HG02938 (cell line): ENCODE measurements around the gene ZNF621.
"Not testable (repeated sequence)": the region's sequence is repeated elsewhere in the genome, so short reads cannot be mapped to it uniquely, and the experiment has no call there.

Experiments used
- ATAC-seq: cut with Tn5 transposase; IDR thresholded peaks from one replicate; pipeline ENCODE4 v1.9.1; 2021; ENCODE audit warnings: mild to moderate bottlenecking, moderate library complexity; ENCODE audit not compliant: unreplicated experiment

ZNF621 gene

GRCh38 chr3:40532252-40532651, 7.5 kb downstream of the ZNF621 start:
- ATAC-seq: no peak

GRCh38 chr3:40534283-40534682, 9.5 kb downstream of the ZNF621 start:
- no peak for ATAC-seq

DNA sequence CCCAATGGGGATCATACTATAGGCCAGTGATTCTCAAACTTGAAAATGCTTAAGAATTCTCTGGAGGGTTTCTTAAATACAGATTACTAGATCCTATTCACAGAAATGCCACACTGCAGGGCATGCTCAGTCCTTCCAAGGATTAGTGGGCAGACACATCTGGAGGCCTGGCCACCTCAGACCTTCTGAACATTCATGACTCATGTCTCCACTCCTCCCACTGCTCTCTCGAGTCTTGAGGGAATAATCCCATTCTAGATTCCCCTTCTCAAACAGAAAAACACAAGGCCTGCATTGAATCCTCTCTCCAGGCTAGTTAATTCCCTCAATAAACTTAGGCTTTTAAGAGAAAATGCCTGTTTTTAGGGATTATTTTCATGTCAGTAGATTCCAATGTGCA, 22.1 kb downstream of the ZNF621 start:
- ATAC-seq: no peak

- ATAC-seq: no peak
Measured at GRCh38 chr3:40550167-40550566, 25.4 kb downstream of the ZNF621 start.

DNA sequence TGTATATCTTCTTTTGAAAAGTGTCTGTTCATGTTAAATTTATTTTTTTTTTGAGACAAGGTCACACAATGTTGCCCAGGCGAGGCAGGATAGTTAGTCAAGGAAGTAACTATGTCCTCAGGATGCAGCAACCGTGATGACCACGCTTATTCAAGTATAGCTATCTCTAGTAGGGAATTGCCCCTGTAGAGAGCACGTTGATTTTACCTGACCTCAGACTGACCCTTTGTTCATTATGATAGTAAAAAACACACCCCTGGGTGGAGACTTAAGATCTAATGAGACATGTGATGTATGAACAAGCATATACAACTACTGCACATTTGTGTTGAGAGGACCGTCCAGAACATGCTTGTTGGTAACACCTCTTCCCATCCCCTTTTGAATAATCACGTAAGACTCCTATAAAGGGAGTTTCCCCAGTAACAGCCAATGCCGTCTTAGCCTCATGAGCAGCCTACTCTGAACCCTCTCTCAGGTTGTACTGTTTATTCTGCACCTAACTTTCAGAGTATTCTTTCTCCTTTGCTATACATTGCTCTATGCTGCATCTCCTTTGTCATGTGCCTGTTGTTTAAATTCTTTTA, 32.9 kb downstream of the ZNF621 start:
- no peak for ATAC-seq

DNA sequence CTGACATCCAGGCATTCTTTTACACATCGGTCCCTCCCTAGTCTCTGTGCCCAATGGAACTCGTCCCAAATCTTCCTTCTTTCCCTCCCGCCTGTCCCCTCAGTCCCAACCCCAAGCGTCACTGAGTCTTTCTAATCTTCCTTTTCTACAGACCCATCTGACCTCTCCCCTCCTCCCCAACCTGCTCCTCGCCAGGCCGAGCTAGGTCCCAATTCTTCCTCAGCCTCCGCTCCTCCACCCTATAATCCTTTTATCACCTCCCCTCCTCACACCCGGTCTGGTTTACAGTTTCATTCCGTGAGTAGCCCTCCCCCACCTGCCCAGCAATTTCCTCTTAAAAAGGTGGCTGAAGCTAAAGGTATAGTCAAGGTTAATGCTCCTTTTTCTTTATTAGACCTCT, 37.7 kb downstream of the ZNF621 start:
- not testable (repeated sequence) for ATAC-seq

GRCh38 chr3:40565629-40566028, 40.9 kb downstream of the ZNF621 start:
- not testable (repeated sequence) for ATAC-seq

DNA sequence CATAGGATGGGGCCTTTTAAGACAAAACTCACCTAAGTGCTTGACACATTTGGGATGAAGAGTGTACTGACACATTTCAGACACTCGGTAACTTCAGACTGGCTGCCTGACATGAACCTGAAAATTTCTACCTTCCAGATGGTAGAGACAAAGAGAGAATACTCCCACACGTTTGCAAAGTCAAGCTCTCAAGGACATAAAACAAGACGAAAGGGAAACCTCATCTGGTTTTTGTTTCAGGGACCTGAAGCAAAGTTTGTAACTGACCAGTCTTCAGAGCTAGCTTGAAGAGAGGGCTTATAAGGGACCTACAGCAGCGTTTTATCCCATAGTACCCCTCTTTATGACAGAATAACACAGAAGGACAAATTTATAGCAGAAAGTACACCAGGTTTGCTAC, 41.9 kb downstream of the ZNF621 start:
- no peak for ATAC-seq

DNA sequence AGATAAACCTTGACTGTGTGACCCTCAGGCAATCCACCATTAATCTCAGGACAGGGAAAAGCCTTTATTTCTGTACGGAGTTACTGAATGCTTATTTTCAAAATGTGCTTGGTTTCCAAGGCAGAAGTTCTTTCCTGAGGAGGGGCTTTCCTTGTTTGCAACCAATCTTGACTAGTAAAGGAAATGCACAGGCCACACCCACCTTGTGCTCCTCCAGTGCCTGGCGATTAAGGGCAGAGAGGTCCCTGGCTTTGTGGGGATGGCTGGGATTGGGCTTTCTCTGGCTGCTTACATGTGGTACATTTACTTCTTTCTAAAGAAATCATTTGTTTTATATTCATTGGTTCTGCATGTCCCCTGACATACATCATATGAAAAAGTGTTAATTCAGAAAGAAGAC, 47.8 kb downstream of the ZNF621 start:
- no peak for ATAC-seq

DNA sequence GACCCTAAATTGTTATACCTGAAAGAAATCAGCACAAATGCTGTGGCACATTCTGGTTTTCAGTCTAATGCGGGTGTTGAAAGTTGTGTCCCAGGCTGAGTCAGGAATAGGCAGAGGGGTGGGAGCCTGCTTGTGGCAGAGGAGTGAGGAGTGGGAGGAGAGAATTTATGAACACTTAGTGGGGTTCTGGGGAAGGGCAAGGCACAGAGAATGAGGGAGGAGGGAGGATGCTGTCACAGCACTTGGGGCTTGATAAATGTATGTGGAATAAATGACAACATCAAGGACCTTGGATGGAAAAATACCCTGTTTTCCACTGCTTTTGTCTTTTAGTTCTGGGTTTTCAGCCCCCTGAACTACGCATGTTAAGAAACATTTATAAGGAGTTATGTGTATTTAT, 49.3 kb downstream of the ZNF621 start:
- ATAC-seq: no peak

DNA sequence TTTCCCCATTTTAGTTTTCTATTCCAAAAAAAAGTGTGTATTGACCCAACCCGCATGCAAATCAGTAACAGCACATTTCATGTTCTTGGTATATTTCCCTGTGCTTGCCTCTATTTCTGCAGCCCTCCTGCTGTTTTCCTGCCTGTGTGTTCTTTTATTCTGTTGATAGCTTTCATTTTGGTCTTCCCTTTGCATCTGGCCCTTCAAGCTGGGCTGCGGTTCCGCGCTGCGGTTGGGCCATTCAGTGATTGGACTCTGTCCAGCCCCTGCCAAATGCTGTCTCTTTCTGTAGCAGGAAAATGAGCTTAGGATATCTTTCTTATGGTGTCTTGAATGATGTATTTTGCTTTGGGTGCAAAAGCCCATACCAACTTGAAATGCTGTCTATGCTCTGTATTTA, 49.9 kb downstream of the ZNF621 start:
- ATAC-seq: no peak

DNA sequence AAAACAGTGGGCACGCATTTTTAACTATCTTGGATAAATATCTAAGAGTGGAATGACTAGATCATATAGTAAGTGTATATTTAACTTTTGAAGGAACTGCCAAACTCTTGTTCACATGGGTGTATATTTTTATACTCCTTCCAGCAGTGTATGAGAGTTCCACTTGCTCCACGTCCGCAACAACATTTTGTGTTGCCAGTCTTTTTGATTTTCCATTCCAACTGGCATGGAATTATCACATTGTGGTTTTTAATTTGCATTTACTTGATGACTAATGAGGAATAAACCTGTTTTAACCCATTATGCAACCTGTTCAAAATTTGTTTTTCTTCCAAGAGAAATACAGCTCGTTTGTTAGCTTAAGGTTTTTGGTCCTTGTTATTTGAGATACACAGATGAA, 51.6 kb downstream of the ZNF621 start:
- no peak for ATAC-seq

DNA sequence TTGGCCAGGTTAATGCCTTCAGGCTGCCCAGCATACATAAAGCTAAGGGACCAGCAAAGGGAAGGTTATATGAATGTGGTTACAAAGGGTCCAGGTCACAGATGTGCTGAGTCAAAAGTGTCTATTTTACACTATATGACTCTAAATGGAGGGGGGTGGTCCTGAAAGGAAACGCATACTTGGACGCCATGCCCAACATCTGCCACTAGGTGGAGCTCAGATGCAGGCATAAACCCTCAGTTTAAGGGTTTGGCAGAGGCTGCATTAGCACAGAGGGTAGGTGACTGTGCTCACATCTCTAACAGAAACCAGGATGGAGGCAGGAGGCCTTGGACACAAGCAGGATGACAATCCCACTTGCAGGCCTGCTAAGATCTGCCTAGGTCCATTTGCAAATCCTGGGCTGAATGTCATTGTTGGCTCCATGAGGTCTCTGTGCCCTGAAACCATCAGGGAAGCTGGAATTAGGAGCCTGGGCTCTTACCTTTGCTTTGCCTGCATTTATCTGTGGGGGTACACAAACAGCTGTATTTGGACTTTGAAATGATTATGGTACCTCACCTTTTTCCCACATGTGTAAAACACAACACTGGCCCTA, 55.8 kb downstream of the ZNF621 start:
- ATAC-seq: peak; percentile 66

DNA sequence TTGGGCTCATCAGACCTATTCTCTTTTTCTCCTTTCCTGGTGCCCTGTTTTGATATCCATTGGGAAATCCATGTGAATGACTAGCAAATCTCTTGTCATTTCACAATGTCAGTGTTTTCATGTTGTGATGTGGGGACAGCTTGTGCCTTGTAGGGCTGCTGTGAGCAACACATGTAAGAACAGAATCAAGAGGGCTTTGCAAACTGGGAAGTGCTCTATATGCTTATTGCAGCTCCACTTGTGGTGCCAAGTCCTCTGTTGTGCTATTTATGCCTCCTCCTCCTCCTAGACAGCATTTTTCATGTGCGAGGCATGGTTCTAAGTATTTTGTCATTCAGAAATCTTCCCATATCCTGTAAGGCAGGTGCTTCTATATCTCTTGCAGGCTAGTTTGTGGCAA, 56.4 kb downstream of the ZNF621 start:
- ATAC-seq: no peak

- ATAC-seq: no peak
Measured at GRCh38 chr3:40582401-40583027, 57.8 kb downstream of the ZNF621 start.

- no peak for ATAC-seq
Measured at GRCh38 chr3:40583691-40584090, 58.9 kb downstream of the ZNF621 start.

GRCh38 chr3:40584625-40585189, 59.9 kb downstream of the ZNF621 start:
- ATAC-seq: peak; percentile 60

- ATAC-seq: peak; percentile 70
Measured at GRCh38 chr3:40585381-40586016, 60.7 kb downstream of the ZNF621 start.

GRCh38 chr3:40586901-40587300, 62.1 kb downstream of the ZNF621 start:
- ATAC-seq: no peak

- ATAC-seq: no peak
Measured at GRCh38 chr3:40588406-40588805, 63.6 kb downstream of the ZNF621 start.
